HepG2 (cell line): ENCODE data around the gene PHF23. TPM values are rescaled to one million over a fixed set of nuclear protein-coding genes. Genes with fewer than 3 reads are reported as not detected.

Source experiments
- AKAP8 ChIP-seq: sonication (generic); formaldehyde crosslinking; IDR thresholded peaks from 2 replicates; pipeline ENCODE4 v1.5.1; 2020; ENCODE audit warnings: mild to moderate bottlenecking, missing genetic modification reagents
- CENPX ChIP-seq: sonication (generic); formaldehyde crosslinking; IDR thresholded peaks from 2 replicates; pipeline ENCODE4 v1.9.0; 2021; ENCODE audit warnings: mild to moderate bottlenecking, missing genetic modification reagents, moderate library complexity
- ELF4 ChIP-seq: sonication (generic); formaldehyde crosslinking; IDR thresholded peaks from 2 replicates; pipeline ENCODE4 v1.5.0; 2020; ENCODE audit warnings: missing genetic modification reagents, mild to moderate bottlenecking, moderate library complexity, borderline replicate concordance
- HNRNPK ChIP-seq: fragments of 200-400 bp; formaldehyde crosslinking; IDR thresholded peaks from 2 replicates; pipeline ENCODE4 v1.6.1; 2018; ENCODE audit warnings: low read length, low read depth, moderate library complexity, mild to moderate bottlenecking; ENCODE audit not compliant: poor library complexity, severe bottlenecking
- KDM5A ChIP-seq: fragments of 200-600 bp; sonication (generic); IDR thresholded peaks from 2 replicates; pipeline ENCODE4 v1.7.0; 2018; ENCODE audit warnings: antibody characterized with exemption, mild to moderate bottlenecking, low read length, borderline replicate concordance
- LCORL ChIP-seq, 2 experiments: fragments of 450-650 bp in 1 of 2; sonication (generic) in 1 of 2; formaldehyde crosslinking in 1 of 2; IDR thresholded peaks; 2 replicates each; pipeline versions ENCODE4 v1.5.0 to v1.6.1; 2017 to 2020; ENCODE audit warnings: antibody characterized with exemption in 1 of 2, missing genetic modification reagents in 1 of 2
- MIER3 ChIP-seq: IDR thresholded peaks from 2 replicates; pipeline ENCODE4 v1.6.1; 2016; ENCODE audit warnings: missing compliant biosample characterization, borderline replicate concordance
- NFYB ChIP-seq: sonication (generic); formaldehyde crosslinking; IDR thresholded peaks from 2 replicates; pipeline ENCODE4 v1.4.0; 2020; ENCODE audit warnings: missing genetic modification reagents
- NR2F2 ChIP-seq: IDR thresholded peaks from 2 replicates; pipeline ENCODE4 v1.6.1; 2012; ENCODE audit warnings: low read depth, inconsistent platforms, borderline replicate concordance
- SIN3B ChIP-seq: fragments of 150-350 bp; IDR thresholded peaks from 2 replicates; pipeline ENCODE4 v1.6.1; 2014; ENCODE audit warnings: low read length
- TARDBP ChIP-seq: sonication (generic); formaldehyde crosslinking; IDR thresholded peaks from 2 replicates; pipeline ENCODE4 v1.8.0; 2022; ENCODE audit warnings: mild to moderate bottlenecking, missing genetic modification reagents
- ZC3H13 ChIP-seq: sonication (generic); formaldehyde crosslinking; IDR thresholded peaks from 2 replicates; pipeline ENCODE4 v1.8.1; 2023; ENCODE audit warnings: mild to moderate bottlenecking, missing genetic modification reagents, moderate library complexity
- ZNF678 ChIP-seq: sonication (generic); formaldehyde crosslinking; IDR thresholded peaks from 2 replicates; pipeline ENCODE4 v1.4.0; 2020; ENCODE audit warnings: mild to moderate bottlenecking, missing genetic modification reagents
- ZNF776 ChIP-seq: sonication (generic); formaldehyde crosslinking; IDR thresholded peaks from 2 replicates; pipeline ENCODE4 v1.4.0; 2020; ENCODE audit warnings: mild to moderate bottlenecking, missing genetic modification reagents
- ZSCAN20 ChIP-seq: sonication (generic); formaldehyde crosslinking; IDR thresholded peaks from 2 replicates; pipeline ENCODE4 v1.4.0; 2020; ENCODE audit warnings: missing genetic modification reagents, mild to moderate bottlenecking, borderline replicate concordance
- ZSCAN29 ChIP-seq: sonication (generic); formaldehyde crosslinking; conservative IDR thresholded peaks from 2 replicates; pipeline ENCODE4 v1.4.0; 2020; ENCODE audit warnings: mild to moderate bottlenecking, missing genetic modification reagents
- ZSCAN31 ChIP-seq: sonication (generic); formaldehyde crosslinking; IDR thresholded peaks from 2 replicates; pipeline ENCODE4 v1.5.0; 2020; ENCODE audit warnings: low read depth, mild to moderate bottlenecking, missing genetic modification reagents
- polyA plus RNA-seq, 8 experiments: library from polyadenylated mRNA; depleted of rRNA in 3 of 8; stranded (reverse) in 7 of 8; unstranded in 1 of 8; fragments of >200 nt; fragmentation: Illumina TruSeq in 4 of 8; extraction: Trizol in 4 of 8; gene quantifications; 2 replicates each; pipeline versions ENCODE4 v1.2.1 to v1.2.3, GENCODE V29; 2011 to 2016; ENCODE audit warnings: low read depth in 4 of 8, missing spikeins in 1 of 8, mixed read lengths in 1 of 8; ENCODE audit not compliant: insufficient read depth in 1 of 8
- total RNA-seq, 5 experiments: library from RNA; depleted of rRNA; stranded (reverse); fragments of >200 nt; fragmentation: Illumina TruSeq; extraction: Trizol; gene quantifications; 2 replicates each; pipeline ENCODE4 v1.2.3, GENCODE V29; 2016; ENCODE audit warnings: low read depth in 1 of 5
- TF ChIP-seq, protein P1 (sequence below): sonication (generic); formaldehyde crosslinking; IDR thresholded peaks from 2 replicates; pipeline ENCODE4 v1.4.0; 2020; ENCODE audit warnings: low read depth, mild to moderate bottlenecking, missing genetic modification reagents
- TF ChIP-seq, protein P2 (sequence below): sonication (generic); formaldehyde crosslinking; IDR thresholded peaks from 2 replicates; pipeline ENCODE4 v1.8.0; 2022; ENCODE audit warnings: missing genetic modification reagents, mild to moderate bottlenecking, inconsistent platforms, borderline replicate concordance
- TF ChIP-seq, protein P3 (sequence below): sonication (generic); formaldehyde crosslinking; IDR thresholded peaks from 2 replicates; pipeline ENCODE4 v1.5.1; 2020; ENCODE audit warnings: missing genetic modification reagents, mild to moderate bottlenecking, borderline replicate concordance
- TF ChIP-seq, protein P4 (sequence below): sonication (generic); formaldehyde crosslinking; IDR thresholded peaks from 2 replicates; pipeline ENCODE4 v1.8.0; 2022; ENCODE audit warnings: low read depth, missing genetic modification reagents
- TF ChIP-seq, protein P5 (sequence below): sonication (generic); formaldehyde crosslinking; IDR thresholded peaks from 2 replicates; pipeline ENCODE4 v1.4.0; 2020; ENCODE audit warnings: missing genetic modification reagents

Gene PHF23
- total and polyA plus RNA-seq, 2 of the 13 experiments (the other 11 are each of a cell fraction or from before 2014, with no cell fraction given), result 27.6 to 33.2 TPM

DNA sequence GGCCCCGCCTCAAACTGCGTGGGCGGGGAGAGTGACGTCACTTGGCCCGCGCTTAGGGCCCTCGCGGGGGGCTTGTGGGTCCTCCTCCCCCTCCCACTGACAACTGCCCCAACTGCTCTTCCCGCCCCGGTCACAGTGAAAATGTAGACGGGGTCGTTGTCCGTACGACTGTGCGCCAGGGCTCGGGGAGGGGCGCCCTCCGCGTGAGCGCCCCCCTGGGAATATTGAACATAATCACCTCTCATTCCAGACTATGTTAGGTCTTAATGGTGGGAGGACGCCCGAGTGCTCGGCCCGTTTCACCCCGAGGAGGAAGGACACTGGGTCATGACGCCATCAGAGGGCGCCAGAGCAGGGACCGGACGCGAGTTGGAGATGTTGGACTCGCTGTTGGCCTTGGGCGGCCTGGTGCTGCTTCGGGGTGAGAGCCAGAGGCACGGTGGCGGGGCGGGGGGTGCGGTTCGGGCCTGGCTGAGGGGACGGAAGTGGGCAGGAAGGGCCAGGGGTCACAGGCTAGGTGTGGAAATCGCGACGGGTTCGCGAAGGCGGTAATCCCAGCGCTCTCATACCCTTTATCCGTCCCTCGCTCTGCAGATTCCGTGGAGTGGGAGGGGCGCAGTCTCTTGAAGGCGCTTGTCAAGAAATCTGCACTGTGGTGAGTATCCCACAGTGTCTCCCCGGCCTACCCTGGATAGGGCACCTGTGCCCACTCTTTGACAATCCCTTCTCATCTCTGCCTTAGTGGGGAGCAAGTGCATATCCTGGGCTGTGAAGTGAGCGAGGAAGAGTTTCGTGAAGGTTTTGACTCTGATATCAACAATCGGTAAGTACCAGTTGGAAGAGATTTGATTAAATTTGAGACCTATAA lies 13.2 kb upstream of the PHF23 start, which contains the start of gene ELP5 (continued):
- peak; percentile 94 for TF ChIP-seq KDM5A
- no peak for TF ChIP-seq ZNF678 (CRISPR knock-in tag)
- TF ChIP-seq NFYB (CRISPR knock-in tag), result peak; percentile 35; the same call in 1 of the 2 replicates
- TF ChIP-seq, protein P1, sequence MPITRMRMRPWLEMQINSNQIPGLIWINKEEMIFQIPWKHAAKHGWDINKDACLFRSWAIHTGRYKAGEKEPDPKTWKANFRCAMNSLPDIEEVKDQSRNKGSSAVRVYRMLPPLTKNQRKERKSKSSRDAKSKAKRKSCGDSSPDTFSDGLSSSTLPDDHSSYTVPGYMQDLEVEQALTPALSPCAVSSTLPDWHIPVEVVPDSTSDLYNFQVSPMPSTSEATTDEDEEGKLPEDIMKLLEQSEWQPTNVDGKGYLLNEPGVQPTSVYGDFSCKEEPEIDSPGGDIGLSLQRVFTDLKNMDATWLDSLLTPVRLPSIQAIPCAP (CRISPR knock-in tag), result no peak
- TF ChIP-seq ELF4 (CRISPR knock-in tag), result 0 out of 2 replicates have a peak, but pooled peaks have one; percentile 5
- peak; percentile 60; the same call in 1 of the 2 replicates for TF ChIP-seq ZSCAN31
- peak; percentile 74; the same call in 1 of the 2 replicates for TF ChIP-seq NR2F2
- TF ChIP-seq ZSCAN29 (CRISPR knock-in tag), result 0 out of 2 replicates have a peak, but pooled peaks have one; percentile 53
- TF ChIP-seq, protein P2, sequence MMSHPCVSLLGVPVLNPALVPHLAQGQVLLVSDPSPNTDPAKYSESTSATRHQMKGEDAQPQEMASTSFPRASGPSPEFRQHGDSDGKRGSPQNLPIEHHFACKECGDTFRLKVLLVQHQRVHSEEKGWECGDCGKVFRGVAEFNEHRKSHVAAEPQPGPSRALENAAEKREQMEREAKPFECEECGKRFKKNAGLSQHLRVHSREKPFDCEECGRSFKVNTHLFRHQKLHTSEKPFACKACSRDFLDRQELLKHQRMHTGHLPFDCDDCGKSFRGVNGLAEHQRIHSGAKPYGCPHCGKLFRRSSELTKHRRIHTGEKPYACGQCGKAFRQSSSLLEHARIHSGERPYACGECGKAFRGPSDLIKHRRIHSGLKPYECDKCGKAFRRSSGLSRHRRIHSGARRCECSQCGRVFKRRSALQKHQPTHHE (CRISPR knock-in tag), result 0 out of 2 replicates have a peak, but pooled peaks have one; percentile 80
- TF ChIP-seq, protein P3, sequence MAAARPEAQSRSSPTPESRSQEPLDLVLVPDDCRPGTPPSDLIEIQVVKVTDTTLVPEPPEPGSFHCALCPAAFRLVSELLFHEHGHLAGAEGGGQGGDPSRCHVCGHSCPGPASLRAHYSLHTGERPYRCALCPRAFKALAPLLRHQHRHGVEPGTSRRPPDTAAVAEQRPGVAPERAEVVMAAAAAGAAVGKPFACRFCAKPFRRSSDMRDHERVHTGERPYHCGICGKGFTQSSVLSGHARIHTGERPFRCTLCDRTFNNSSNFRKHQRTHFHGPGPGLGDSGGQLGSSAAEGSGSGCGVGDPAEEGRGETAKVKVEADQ, result no peak
- TF ChIP-seq, protein P4, sequence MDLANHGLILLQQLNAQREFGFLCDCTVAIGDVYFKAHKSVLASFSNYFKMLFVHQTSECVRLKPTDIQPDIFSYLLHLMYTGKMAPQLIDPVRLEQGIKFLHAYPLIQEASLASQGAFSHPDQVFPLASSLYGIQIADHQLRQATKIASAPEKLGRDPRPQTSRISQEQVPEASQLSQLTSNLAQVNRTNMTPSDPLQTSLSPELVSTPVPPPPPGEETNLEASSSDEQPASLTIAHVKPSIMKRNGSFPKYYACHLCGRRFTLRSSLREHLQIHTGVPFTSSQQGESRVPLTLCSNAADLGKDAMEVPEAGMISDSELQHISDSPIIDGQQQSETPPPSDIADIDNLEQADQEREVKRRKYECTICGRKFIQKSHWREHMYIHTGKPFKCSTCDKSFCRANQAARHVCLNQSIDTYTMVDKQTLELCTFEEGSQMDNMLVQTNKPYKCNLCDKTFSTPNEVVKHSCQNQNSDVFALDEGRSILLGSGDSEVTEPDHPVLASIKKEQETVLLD (CRISPR knock-in tag), result peak; percentile 88
- TF ChIP-seq LCORL (IDR thresholded peaks at IDR 0.05), result no peak
- peak; percentile 79 for TF ChIP-seq LCORL (CRISPR knock-in tag; IDR thresholded peaks at IDR 0.05)
- no peak for TF ChIP-seq CENPX
- TF ChIP-seq, protein P5, sequence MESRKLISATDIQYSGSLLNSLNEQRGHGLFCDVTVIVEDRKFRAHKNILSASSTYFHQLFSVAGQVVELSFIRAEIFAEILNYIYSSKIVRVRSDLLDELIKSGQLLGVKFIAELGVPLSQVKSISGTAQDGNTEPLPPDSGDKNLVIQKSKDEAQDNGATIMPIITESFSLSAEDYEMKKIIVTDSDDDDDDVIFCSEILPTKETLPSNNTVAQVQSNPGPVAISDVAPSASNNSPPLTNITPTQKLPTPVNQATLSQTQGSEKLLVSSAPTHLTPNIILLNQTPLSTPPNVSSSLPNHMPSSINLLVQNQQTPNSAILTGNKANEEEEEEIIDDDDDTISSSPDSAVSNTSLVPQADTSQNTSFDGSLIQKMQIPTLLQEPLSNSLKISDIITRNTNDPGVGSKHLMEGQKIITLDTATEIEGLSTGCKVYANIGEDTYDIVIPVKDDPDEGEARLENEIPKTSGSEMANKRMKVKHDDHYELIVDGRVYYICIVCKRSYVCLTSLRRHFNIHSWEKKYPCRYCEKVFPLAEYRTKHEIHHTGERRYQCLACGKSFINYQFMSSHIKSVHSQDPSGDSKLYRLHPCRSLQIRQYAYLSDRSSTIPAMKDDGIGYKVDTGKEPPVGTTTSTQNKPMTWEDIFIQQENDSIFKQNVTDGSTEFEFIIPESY (CRISPR knock-in tag), result no peak; the same call in 1 of the 2 replicates
- TF ChIP-seq MIER3 (CRISPR knock-in tag), result peak; percentile 42; the same call in 1 of the 2 replicates
- TF ChIP-seq ZSCAN20, result no peak
- peak; percentile 50; the same call in 1 of the 2 replicates for TF ChIP-seq ZNF776 (CRISPR knock-in tag)
- TF ChIP-seq ZC3H13, result no peak
- TF ChIP-seq SIN3B, result peak; percentile 82; the same call in 1 of the 2 replicates
- TF ChIP-seq HNRNPK, result peak; percentile 46
- TF ChIP-seq TARDBP (CRISPR knock-in tag), result peak; percentile 88; the same call in 1 of the 2 replicates
- TF ChIP-seq AKAP8, result no peak; the same call in 1 of the 2 replicates
